Upper lobe of left lung (tissue), 6 donors: ENCODE results near the gene NADK. TPM values are rescaled to one million over a fixed set of nuclear protein-coding genes. Genes with fewer than 3 reads are reported as not detected.

Source experiments
- ATAC-seq, 2 donors: fragments of 200-7000 bp; cut with Tn5 transposase; one replicate each; pipeline ENCODE4 v1.9.1; 2022; ENCODE audit warnings: mild to moderate bottlenecking in 2 of 2, moderate library complexity in 2 of 2; ENCODE audit not compliant: low FRiP score in 2 of 2
- DNase-seq, 2 donors: peaks; one replicate each; pipeline ENCODE4 v3.0.0-alpha.2; 2019 to 2020
- H3K27ac ChIP-seq, 4 donors: fragments of 200-600 bp; sonication (generic); one replicate each; pipeline ENCODE4 v1.5.1; 2016 to 2019
- H3K27me3 ChIP-seq, 4 donors: fragments of 200-600 bp; sonication (generic); one replicate each; pipeline ENCODE4 v1.5.1; 2017 to 2019
- H3K36me3 ChIP-seq, 4 donors: fragments of 200-600 bp; sonication (generic); one replicate each; pipeline ENCODE4 v1.5.1; 2016 to 2019
- H3K4me1 ChIP-seq, 4 donors: fragments of 200-600 bp; sonication (generic); one replicate each; pipeline ENCODE4 v1.5.1; 2018 to 2019
- H3K4me3 ChIP-seq, 4 donors: fragments of 200-600 bp; sonication (generic); one replicate each; pipeline ENCODE4 v1.5.1; 2017 to 2019; ENCODE audit warnings: mild to moderate bottlenecking in 2 of 4, moderate library complexity in 1 of 4
- H3K9me3 ChIP-seq, 4 donors: fragments of 200-600 bp; sonication (generic); one replicate each; pipeline ENCODE4 v1.5.1; 2018 to 2019
- CTCF ChIP-seq, 6 experiments: fragments of 450-650 bp in 4 of 6; fragments of 200-600 bp in 2 of 6; sonication (generic) in 2 of 6; IDR thresholded peaks; one replicate each; pipeline ENCODE4 v1.5.1; 2016 to 2019; ENCODE audit warnings: antibody characterized with exemption in 6 of 6
- EP300 ChIP-seq, 4 donors: sonication (generic); formaldehyde crosslinking; IDR thresholded peaks; one replicate each; pipeline ENCODE4 v1.5.1; 2017; ENCODE audit warnings: antibody characterized with exemption in 4 of 4, control low read depth in 2 of 4
- POLR2A ChIP-seq, 4 donors: fragments of 450-650 bp; IDR thresholded peaks; one replicate each; pipeline ENCODE4 v1.5.1; 2016 to 2017; ENCODE audit warnings: antibody characterized with exemption in 4 of 4, mild to moderate bottlenecking in 2 of 4
- POLR2AphosphoS5 ChIP-seq, 2 donors: sonication (generic); formaldehyde crosslinking; IDR thresholded peaks; one replicate each; pipeline ENCODE4 v1.5.1; 2017; ENCODE audit warnings: antibody characterized with exemption in 2 of 2
- WGBS, 2 donors: methylation state at CpG; one replicate each; pipeline ENCODE4 v1.1.5; 2017 to 2018; 5-methylcytosine and 5-hydroxymethylcytosine counted together
- total RNA-seq, 6 donors: library from RNA; depleted of rRNA in 4 of 6; stranded (reverse); fragments of >200 nt in 4 of 6; gene quantifications; one replicate each; pipeline versions ENCODE4 v1.1.0 to v1.2.1, GENCODE V29; 2016 to 2021
- donor health status: DM: no; HTN: no; CAD: no; lungs with moderate emphysema.
- donor health status: DM: no; HTN: yes; CAD: no; lungs with severe emphysema.

NADK gene
- total RNA-seq, 6 donors from 2014 or later: 85.0 to 279 (median 124) TPM

GRCh38 chr1:1780598-1781525 is 2.6 kb upstream of the NADK start:
- H3K27ac ChIP-seq: peak overlapping the region; percentile 90 to 97 (median 94)
- TF ChIP-seq POLR2A (IDR thresholded peaks at IDR 0.05) (no peak), CTCF (IDR thresholded peaks at IDR 0.05) (no peak), EP300 (IDR thresholded peaks at IDR 0.05) (no peak)
- ATAC-seq: no peak
- DNase-seq: no peak
- no peak overlapping the region for H3K4me3 ChIP-seq
- no peaks in the 10 kb centered on the region for H3K9me3 ChIP-seq
- H3K27me3 ChIP-seq: no peaks in the 10 kb centered on the region
- H3K4me1 ChIP-seq: peaks cover 63 to 77% (median 72%) of the 10 kb centered on the region in 4 donors
- peaks cover 10 to 15% (median 13%) of the 10 kb centered on the region in 4 donors for H3K36me3 ChIP-seq
- 62 to 71% methylated on average over 5 to 7 of the region's 7 CpGs for WGBS, 2 donors

GRCh38 chr1:1779691-1780597 is 1.7 kb upstream of the NADK start:
- WGBS, 2 donors: 40 to 59% methylated on average over 18 to 19 of the region's 19 CpGs
- TF ChIP-seq POLR2A (IDR thresholded peaks at IDR 0.05) (peak in 1 of 4 donors; percentile 46), POLR2AphosphoS5 (IDR thresholded peaks at IDR 0.05) (peak; percentile 58 to 67), EP300 (IDR thresholded peaks at IDR 0.05) (no peak)
- Histone ChIP-seq H3K27me3 (no peaks in the 10 kb centered on the region), H3K4me1 (peaks cover 72 to 86% (median 80%) of the 10 kb centered on the region in 4 donors), H3K9me3 (no peaks in the 10 kb centered on the region), H3K36me3 (peaks cover 2 to 5% (median 3%) of the 10 kb centered on the region in 4 donors), H3K4me3 (peak overlapping the region in 3 of 4 donors; percentile 5 to 99 (median 91)), H3K27ac (peak overlapping the region; percentile 90 to 97 (median 94))
- ATAC-seq (peak; percentile 16 to 46), DNase-seq (peak; percentile 66 to 90)

- WGBS, 2 donors: 65% methylated on average over 10 of the region's 11 CpGs
- H3K27me3 ChIP-seq: no peaks in the 10 kb centered on the region
- H3K4me1 ChIP-seq: peaks cover 78 to 93% (median 86%) of the 10 kb centered on the region in 4 donors
- peak overlapping the region; percentile 90 to 97 (median 94) for H3K27ac ChIP-seq
- no peak for DNase-seq
- no peaks in the 10 kb centered on the region for H3K9me3 ChIP-seq
- ATAC-seq: no peak
- peak overlapping the region; percentile 35 to 99 (median 94) for H3K4me3 ChIP-seq
- TF ChIP-seq EP300 (IDR thresholded peaks at IDR 0.05): no peak
- no peak for TF ChIP-seq CTCF (IDR thresholded peaks at IDR 0.05)
- no peak for TF ChIP-seq POLR2AphosphoS5 (IDR thresholded peaks at IDR 0.05)
- TF ChIP-seq POLR2A (IDR thresholded peaks at IDR 0.05): no peak
- no peaks in the 10 kb centered on the region for H3K36me3 ChIP-seq
These were observed 1.0 kb upstream of the NADK start for GRCh38 chr1:1779320-1779675.

- TF ChIP-seq POLR2AphosphoS5 (IDR thresholded peaks at IDR 0.05) (peak; percentile 55 to 77), POLR2A (IDR thresholded peaks at IDR 0.05) (peak in 2 of 4 donors; percentile 42 to 84), EP300 (IDR thresholded peaks at IDR 0.05) (peak in 1 of 4 donors; percentile 11), CTCF (IDR thresholded peaks at IDR 0.05) (peak in 3 of 6 experiments; percentile 28 to 56 (median 35))
- ATAC-seq (peak; percentile 74 to 79), DNase-seq (peak; percentile 96 to 97)
- H3K4me3 ChIP-seq: peak overlapping the region; percentile 35 to 99 (median 94)
- H3K27ac ChIP-seq: peak overlapping the region; percentile 90 to 97 (median 94)
- H3K9me3 ChIP-seq: no peaks in the 10 kb centered on the region
- no peaks in the 10 kb centered on the region for H3K36me3 ChIP-seq
- no peaks in the 10 kb centered on the region for H3K27me3 ChIP-seq
- 2% methylated on average over 9 of the region's 68 CpGs; no CpG with 5 or more reads in 1 of the 2 donors for WGBS, 2 donors
- H3K4me1 ChIP-seq: peaks cover 78 to 96% (median 84%) of the 10 kb centered on the region in 4 donors
These were observed 521 bp upstream of the NADK start for GRCh38 chr1:1778663-1779319.
